ENCODE results near the gene FOXA2. TPM values are rescaled to one million over a fixed set of nuclear protein-coding genes. Genes with fewer than 3 reads are reported as not detected.

The FOXA2 gene
- total and polyA plus RNA-seq, 9 of the 15 experiments (the other 6 are each of a cell fraction or from before 2014, with no cell fraction given) = 0.10 to 1.0 (median 0.25) TPM

- TF ChIP-seq, protein P1, sequence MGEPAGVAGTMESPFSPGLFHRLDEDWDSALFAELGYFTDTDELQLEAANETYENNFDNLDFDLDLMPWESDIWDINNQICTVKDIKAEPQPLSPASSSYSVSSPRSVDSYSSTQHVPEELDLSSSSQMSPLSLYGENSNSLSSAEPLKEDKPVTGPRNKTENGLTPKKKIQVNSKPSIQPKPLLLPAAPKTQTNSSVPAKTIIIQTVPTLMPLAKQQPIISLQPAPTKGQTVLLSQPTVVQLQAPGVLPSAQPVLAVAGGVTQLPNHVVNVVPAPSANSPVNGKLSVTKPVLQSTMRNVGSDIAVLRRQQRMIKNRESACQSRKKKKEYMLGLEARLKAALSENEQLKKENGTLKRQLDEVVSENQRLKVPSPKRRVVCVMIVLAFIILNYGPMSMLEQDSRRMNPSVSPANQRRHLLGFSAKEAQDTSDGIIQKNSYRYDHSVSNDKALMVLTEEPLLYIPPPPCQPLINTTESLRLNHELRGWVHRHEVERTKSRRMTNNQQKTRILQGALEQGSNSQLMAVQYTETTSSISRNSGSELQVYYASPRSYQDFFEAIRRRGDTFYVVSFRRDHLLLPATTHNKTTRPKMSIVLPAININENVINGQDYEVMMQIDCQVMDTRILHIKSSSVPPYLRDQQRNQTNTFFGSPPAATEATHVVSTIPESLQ (CRISPR knock-in tag; IDR thresholded peaks at IDR 0.05) = no peak
- no peak for TF ChIP-seq RBM39 (optimal IDR thresholded peaks at IDR 0.05; ENCODE audit: low read depth, low read length)
- no peak for TF ChIP-seq FUS (optimal IDR thresholded peaks at IDR 0.05; ENCODE audit: low read depth, low read length)
- no peak for TF ChIP-seq PBX2 (CRISPR knock-in tag; IDR thresholded peaks at IDR 0.05; ENCODE audit: low read depth)
- no peak for TF ChIP-seq PBX2 (tag; conservative IDR thresholded peaks at IDR 0.05; ENCODE audit: low read depth)
- TF ChIP-seq GTF2F1 (IDR thresholded peaks at IDR 0.05; ENCODE audit: low read depth, low read length) = no peak
- TF ChIP-seq SRSF1 (IDR thresholded peaks at IDR 0.05; ENCODE audit: low read depth, low read length) = no peak
- no peak for TF ChIP-seq JUN (IDR thresholded peaks at IDR 0.05; ENCODE audit: borderline replicate concordance, low read depth, low read length)
- TF ChIP-seq JUN (CRISPR knock-in tag; IDR thresholded peaks at IDR 0.05; ENCODE audit: borderline replicate concordance) = no peak
- TF ChIP-seq EGR1 (conservative IDR thresholded peaks at IDR 0.05) = no peak
- no peak for TF ChIP-seq TRIM25 (IDR thresholded peaks at IDR 0.05; ENCODE audit: borderline replicate concordance)
- no peak for TF ChIP-seq SIRT6 (IDR thresholded peaks at IDR 0.05; ENCODE audit: low read depth, low read length)
Measured at GRCh38 chr20:22555791-22556564, 28.4 kb downstream of the FOXA2 start (continued).

All from K562 (cell line).